H9 (cell line): ENCODE data around the gene SLC44A1. TPM values are rescaled to one million over a fixed set of nuclear protein-coding genes. Genes with fewer than 3 reads are reported as not detected.

ENCODE experiments used
- DNase-seq: peaks from one replicate; pipeline ENCODE4 v3.0.0-alpha.2; 2017
- H2AFZ ChIP-seq: one replicate; pipeline ENCODE4 v1.6.1; 2013; ENCODE audit warnings: mild to moderate bottlenecking, low read length, control low read depth, moderate library complexity
- H2AK5ac ChIP-seq: 2 replicates; pipeline ENCODE4 v1.6.1; 2013; ENCODE audit warnings: low read length, control low read depth, mixed read lengths; ENCODE audit not compliant: insufficient read length
- H2BK120ac ChIP-seq: one replicate; pipeline ENCODE4 v1.6.1; 2013; ENCODE audit warnings: low read depth, mild to moderate bottlenecking, low read length, control low read depth, inconsistent platforms; ENCODE audit not compliant: poor library complexity, severe bottlenecking
- H2BK12ac ChIP-seq: 2 replicates; pipeline ENCODE4 v1.6.1; 2013; ENCODE audit warnings: low read length, control low read depth, mixed read lengths, low read depth; ENCODE audit not compliant: insufficient read length
- H2BK15ac ChIP-seq: 2 replicates; pipeline ENCODE4 v1.6.1; 2013; ENCODE audit warnings: low read depth, low read length, control low read depth
- H2BK20ac ChIP-seq: one replicate; pipeline ENCODE4 v1.6.1; 2013; ENCODE audit warnings: low read depth, mild to moderate bottlenecking, low read length, control low read depth, inconsistent platforms; ENCODE audit not compliant: poor library complexity, severe bottlenecking
- H2BK5ac ChIP-seq: 2 replicates; pipeline ENCODE4 v1.6.1; 2013; ENCODE audit warnings: low read length, control low read depth, mixed read lengths; ENCODE audit not compliant: insufficient read length
- H3K14ac ChIP-seq: 2 replicates; pipeline ENCODE4 v1.6.1; 2013; ENCODE audit warnings: low read length, control low read depth; ENCODE audit not compliant: insufficient read depth
- H3K18ac ChIP-seq: 2 replicates; pipeline ENCODE4 v1.6.1; 2013; ENCODE audit warnings: low read depth, mild to moderate bottlenecking, mixed read lengths, low read length, control low read depth; ENCODE audit not compliant: insufficient read length
- H3K23ac ChIP-seq: 2 replicates; pipeline ENCODE4 v1.6.1; 2013; ENCODE audit warnings: low read length, control low read depth, mixed read lengths, low read depth; ENCODE audit not compliant: insufficient read length
- H3K23me2 ChIP-seq: 2 replicates; pipeline ENCODE4 v1.6.1; 2013; ENCODE audit warnings: low read depth, mild to moderate bottlenecking, mixed read lengths, low read length, control low read depth; ENCODE audit not compliant: insufficient read length, poor library complexity, severe bottlenecking
- H3K27ac ChIP-seq: 2 replicates; pipeline ENCODE4 v1.5.1; 2013; ENCODE audit warnings: low read length, control low read depth, mixed read lengths, low read depth; ENCODE audit not compliant: insufficient read length
- H3K27me3 ChIP-seq: 2 replicates; pipeline ENCODE4 v1.6.1; 2013; ENCODE audit warnings: low read length, control low read depth, inconsistent platforms; ENCODE audit not compliant: insufficient read depth
- H3K4ac ChIP-seq: 2 replicates; pipeline ENCODE4 v1.6.1; 2013; ENCODE audit warnings: low read depth, mild to moderate bottlenecking, control low read depth, inconsistent platforms, low read length, moderate library complexity
- H3K4me1 ChIP-seq: 2 replicates; pipeline ENCODE4 v1.6.1; 2013; ENCODE audit warnings: low read length, control low read depth, inconsistent platforms; ENCODE audit not compliant: insufficient read depth
- H3K4me2 ChIP-seq: 2 replicates; pipeline ENCODE4 v1.6.1; 2013; ENCODE audit warnings: low read length, control low read depth, mixed read lengths; ENCODE audit not compliant: insufficient read length, insufficient read depth
- H3K56ac ChIP-seq: 2 replicates; pipeline ENCODE4 v1.6.1; 2013; ENCODE audit warnings: low read depth, mild to moderate bottlenecking, mixed read lengths, low read length, control low read depth; ENCODE audit not compliant: insufficient read length
- H3K79me1 ChIP-seq: 2 replicates; pipeline ENCODE4 v1.6.1; 2013; ENCODE audit warnings: low read depth, mild to moderate bottlenecking, moderate library complexity, low read length, control low read depth, inconsistent platforms; ENCODE audit not compliant: insufficient read depth, poor library complexity, severe bottlenecking
- H3K79me2 ChIP-seq: 2 replicates; pipeline ENCODE4 v1.6.1; 2013; ENCODE audit warnings: low read length, control low read depth, inconsistent platforms; ENCODE audit not compliant: insufficient read depth
- H3K9ac ChIP-seq: 2 replicates; pipeline ENCODE4 v1.6.1; 2013; ENCODE audit warnings: low read length, control low read depth, mixed read lengths; ENCODE audit not compliant: insufficient read length; ENCODE audit errors: extremely low read depth
- H3K9me3 ChIP-seq: one replicate; pipeline ENCODE4 v1.6.1; 2013; ENCODE audit warnings: low read depth, low read length, inconsistent platforms; ENCODE audit not compliant: control insufficient read depth
- H3T11ph ChIP-seq: one replicate; pipeline ENCODE4 v1.6.1; 2013; ENCODE audit warnings: mild to moderate bottlenecking, low read length, control low read depth, inconsistent platforms
- H4K20me1 ChIP-seq: one replicate; pipeline ENCODE4 v1.6.1; 2013; ENCODE audit not compliant: control insufficient read depth, insufficient read length, insufficient read depth
- H4K5ac ChIP-seq: 2 replicates; pipeline ENCODE4 v1.6.1; 2013; ENCODE audit warnings: low read depth, mild to moderate bottlenecking, mixed read lengths, low read length, control low read depth; ENCODE audit not compliant: insufficient read length
- H4K8ac ChIP-seq: replicated peaks from 2 replicates; pipeline ENCODE4 v1.6.1; 2013; ENCODE audit warnings: low read length, control low read depth, mixed read lengths, low read depth; ENCODE audit not compliant: insufficient read length
- H4K91ac ChIP-seq: 2 replicates; pipeline ENCODE4 v1.6.1; 2013; ENCODE audit warnings: low read depth, mild to moderate bottlenecking, moderate library complexity, mixed read lengths, low read length, control low read depth; ENCODE audit not compliant: insufficient read length
- H3K27ac Mint-ChIP-seq, 3 experiments: 2 replicates in 2 of 3; 3 replicates in 1 of 3; pipeline ENCODE4 v1.8.0; 2020 to 2021; ENCODE audit warnings: mixed read lengths in 3 of 3, mild to moderate bottlenecking in 1 of 3, moderate library complexity in 1 of 3
- H3K27me3 Mint-ChIP-seq: 2 replicates; pipeline ENCODE4 v1.8.0; 2021; ENCODE audit warnings: low read depth, mild to moderate bottlenecking, moderate library complexity, mixed read lengths
- H3K36me3 Mint-ChIP-seq, 3 experiments: 2 replicates in 2 of 3; 3 replicates in 1 of 3; pipeline ENCODE4 v1.8.0; 2020 to 2021; ENCODE audit warnings: low read depth in 3 of 3, mixed read lengths in 3 of 3; ENCODE audit not compliant: insufficient read depth in 1 of 3
- H3K4me1 Mint-ChIP-seq, 2 experiments: 2 replicates each; pipeline ENCODE4 v1.8.0; 2020; ENCODE audit warnings: mixed read lengths in 2 of 2
- H3K4me3 Mint-ChIP-seq, 2 experiments: 2 replicates in 1 of 2; 3 replicates in 1 of 2; pipeline ENCODE4 v1.8.0; 2020 to 2021; ENCODE audit warnings: mild to moderate bottlenecking in 2 of 2, mixed read lengths in 2 of 2, moderate library complexity in 1 of 2
- H3K9me3 Mint-ChIP-seq, 2 experiments: 2 replicates in 1 of 2; 3 replicates in 1 of 2; pipeline ENCODE4 v1.8.0; 2020; ENCODE audit warnings: mild to moderate bottlenecking in 2 of 2, mixed read lengths in 2 of 2, moderate library complexity in 1 of 2
- WGBS: extraction: QIAGEN DNeasy Blood & Tissue Kit; methylation state at CpG from one replicate; pipeline ENCODE4 v1.1.7; 2013; ENCODE audit warnings: missing lambda C conversion rate, low lambda C conversion rate, mixed read lengths; ENCODE audit not compliant: insufficient read length; ENCODE audit errors: extremely low coverage; 5-methylcytosine and 5-hydroxymethylcytosine counted together
- total RNA-seq: library from RNA; stranded (reverse); gene quantifications from 2 replicates; pipeline ENCODE4 v1.2.1, GENCODE V29; 2021
- TF ChIP-seq, protein P1 (sequence below): fragments of 200-600 bp; sonication (generic); conservative IDR thresholded peaks from 3 replicates; pipeline ENCODE4 v1.8.0; 2021; ENCODE audit warnings: antibody characterized with exemption, mild to moderate bottlenecking

Gene SLC44A1
- total RNA-seq, 1 experiment from 2014 or later: 60.7 TPM

GRCh38 chr9:105455836-105456475 lies 211.5 kb downstream of the SLC44A1 start:
- no peak overlapping the region for H3K14ac ChIP-seq
- H3K9me3 Mint-ChIP-seq: 0 out of 5 replicates have a peak, but pooled peaks cover 0 to 2% of the 10 kb centered on the region in 2 experiments
- H3K27ac Mint-ChIP-seq: no peak overlapping the region

More at GRCh38 chr9:105455836-105456475, 211.5 kb downstream of the SLC44A1 start:
- Histone ChIP-seq H3K27me3 (no peaks in the 10 kb centered on the region), H3K18ac (no peak overlapping the region), H2BK15ac (no peak overlapping the region), H2BK12ac (no peak overlapping the region), H3K56ac (no peak overlapping the region), H3T11ph (no peak overlapping the region), H2AFZ (no peak overlapping the region), H3K9ac (no peak overlapping the region), H4K91ac (no peak overlapping the region), H3K27ac (no peak overlapping the region), H3K4ac (no peak overlapping the region), H2AK5ac (no peak overlapping the region), H3K9me3 (no peaks in the 10 kb centered on the region), H2BK120ac (no peak overlapping the region), H3K4me1 (peaks cover 3% of the 10 kb centered on the region; the same call in 1 of the 2 replicates), H3K23me2 (no peaks in the 10 kb centered on the region), H4K8ac (no peak overlapping the region), H3K79me1 (peaks cover 3% of the 10 kb centered on the region), H3K23ac (no peak overlapping the region), H2BK5ac (no peak overlapping the region), H3K4me2 (no peak overlapping the region), H3K79me2 (peaks cover 10% of the 10 kb centered on the region; the same call in 1 of the 2 replicates), H4K20me1 (no peaks in the 10 kb centered on the region), H4K5ac (no peak overlapping the region), H2BK20ac (no peak overlapping the region)
- H3K36me3 Mint-ChIP-seq: peaks cover 2 to 15% (median 12%) of the 10 kb centered on the region in 3 experiments; a peak in 6 of 7 replicates
- WGBS: no CpG with 5 or more reads among the region's 2 CpGs
- no peaks in the 10 kb centered on the region for H3K27me3 Mint-ChIP-seq
- TF ChIP-seq, protein P1, sequence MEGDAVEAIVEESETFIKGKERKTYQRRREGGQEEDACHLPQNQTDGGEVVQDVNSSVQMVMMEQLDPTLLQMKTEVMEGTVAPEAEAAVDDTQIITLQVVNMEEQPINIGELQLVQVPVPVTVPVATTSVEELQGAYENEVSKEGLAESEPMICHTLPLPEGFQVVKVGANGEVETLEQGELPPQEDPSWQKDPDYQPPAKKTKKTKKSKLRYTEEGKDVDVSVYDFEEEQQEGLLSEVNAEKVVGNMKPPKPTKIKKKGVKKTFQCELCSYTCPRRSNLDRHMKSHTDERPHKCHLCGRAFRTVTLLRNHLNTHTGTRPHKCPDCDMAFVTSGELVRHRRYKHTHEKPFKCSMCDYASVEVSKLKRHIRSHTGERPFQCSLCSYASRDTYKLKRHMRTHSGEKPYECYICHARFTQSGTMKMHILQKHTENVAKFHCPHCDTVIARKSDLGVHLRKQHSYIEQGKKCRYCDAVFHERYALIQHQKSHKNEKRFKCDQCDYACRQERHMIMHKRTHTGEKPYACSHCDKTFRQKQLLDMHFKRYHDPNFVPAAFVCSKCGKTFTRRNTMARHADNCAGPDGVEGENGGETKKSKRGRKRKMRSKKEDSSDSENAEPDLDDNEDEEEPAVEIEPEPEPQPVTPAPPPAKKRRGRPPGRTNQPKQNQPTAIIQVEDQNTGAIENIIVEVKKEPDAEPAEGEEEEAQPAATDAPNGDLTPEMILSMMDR: no peak
- H3K4me3 Mint-ChIP-seq: no peak overlapping the region
- no peak for DNase-seq
- peaks cover 19 to 26% of the 10 kb centered on the region in 2 experiments for H3K4me1 Mint-ChIP-seq
